GDM1 (cell line): ENCODE data around the gene EFCAB8.

Source experiments
- DNase-seq: peaks from one replicate; lab custom pipeline; 2025; lab: John Stamatoyannopoulos, UW

The EFCAB8 gene

GRCh38 chr20:33008336-33009213, 149.9 kb downstream of the EFCAB8 start:
- no peak for DNase-seq

GRCh38 chr20:33009214-33010132, 150.8 kb downstream of the EFCAB8 start:
- no peak for DNase-seq

GRCh38 chr20:33010133-33010504, 151.4 kb downstream of the EFCAB8 start:
- DNase-seq: no peak

GRCh38 chr20:33010674-33011449, 152.1 kb downstream of the EFCAB8 start:
- no peak for DNase-seq
